Measurements from ENCODE around the gene NALCN. TPM values are rescaled to one million over a fixed set of nuclear protein-coding genes. Genes with fewer than 3 reads are reported as not detected.

NALCN gene
- polyA plus RNA-seq, 1 experiment = 2.2 TPM

- no peak for DNase-seq (ENCODE audit: low read depth, low spot score)
- CTCF ChIA-PET = interaction anchor here (1.7 kb wide), 1 partner anchor 12 kb away, joined by 16 read pairs; no protein-coding TSS in a partner anchor
- TF ChIP-seq CTCF (IDR thresholded peaks at IDR 0.05; ENCODE audit: low read depth, low read length) = peak; percentile 33; the same call in 1 of the 2 replicates
- H3K4me3 ChIP-seq (ENCODE audit: low read depth, low read length) = no peak overlapping the region
- POLR2A ChIA-PET = no interaction called here
- peaks cover 2% of the 10 kb centered on the region for H3K27me3 ChIP-seq (ENCODE audit: control insufficient read depth, insufficient read depth, low read length)
- no peaks in the 10 kb centered on the region for H3K9me3 ChIP-seq (ENCODE audit: control insufficient read depth, insufficient read depth, low read length)
- no peak overlapping the region for H3K27ac ChIP-seq (ENCODE audit: low read depth, low read length)
Measured at GRCh38 chr13:101115762-101116171, 300.5 kb downstream of the NALCN start.

- Histone ChIP-seq H3K27me3 (ENCODE audit: control insufficient read depth, insufficient read depth, low read length) (peaks cover 2% of the 10 kb centered on the region), H3K4me3 (ENCODE audit: low read depth, low read length) (no peak overlapping the region), H3K27ac (ENCODE audit: low read depth, low read length) (no peak overlapping the region), H3K9me3 (ENCODE audit: control insufficient read depth, insufficient read depth, low read length) (no peaks in the 10 kb centered on the region)
- TF ChIP-seq CTCF (IDR thresholded peaks at IDR 0.05; ENCODE audit: low read depth, low read length) = no peak
- no peak for DNase-seq (ENCODE audit: low read depth, low spot score)
- ChIA-PET POLR2A (no interaction called here), CTCF (interaction anchor here (0.6 to 1.5 kb wide), 4 partner anchors 13 to 597 kb away, joined by 3 to 5 read pairs (median 4); no protein-coding TSS in a partner anchor)
Measured at GRCh38 chr13:101111894-101112293, 304.4 kb downstream of the NALCN start.

- POLR2A ChIA-PET = no interaction called here
- no peaks in the 10 kb centered on the region for H3K27me3 ChIP-seq (ENCODE audit: control insufficient read depth, insufficient read depth, low read length)
- CTCF ChIA-PET = interaction anchor here (0.8 to 1.1 kb wide), 2 partner anchors 8 to 19 kb away, joined by 5 to 6 read pairs; no protein-coding TSS in a partner anchor
Measured at GRCh38 chr13:101109005-101109404, 307.3 kb downstream of the NALCN start.

GRCh38 chr13:101098873-101099272 lies 317.4 kb downstream of the NALCN start:
- Histone ChIP-seq H3K27ac (ENCODE audit: low read depth, low read length) (no peak overlapping the region), H3K27me3 (ENCODE audit: control insufficient read depth, insufficient read depth, low read length) (no peaks in the 10 kb centered on the region), H3K4me3 (ENCODE audit: low read depth, low read length) (no peak overlapping the region), H3K9me3 (ENCODE audit: control insufficient read depth, insufficient read depth, low read length) (no peaks in the 10 kb centered on the region)
- ChIA-PET CTCF (interaction anchor here (2.6 to 4.2 kb wide), 2 partner anchors 29 to 377 kb away, joined by 11 to 29 read pairs; no protein-coding TSS in a partner anchor), POLR2A (no interaction called here)
- DNase-seq (ENCODE audit: low read depth, low spot score) = no peak
- no peak for TF ChIP-seq CTCF (IDR thresholded peaks at IDR 0.05; ENCODE audit: low read depth, low read length)

More at GRCh38 chr13:101109005-101109404, 307.3 kb downstream of the NALCN start:
- H3K9me3 ChIP-seq (ENCODE audit: control insufficient read depth, insufficient read depth, low read length) = no peaks in the 10 kb centered on the region
- TF ChIP-seq CTCF (IDR thresholded peaks at IDR 0.05; ENCODE audit: low read depth, low read length) = no peak
- no peak overlapping the region for H3K27ac ChIP-seq (ENCODE audit: low read depth, low read length)
- H3K4me3 ChIP-seq (ENCODE audit: low read depth, low read length) = no peak overlapping the region
- no peak for DNase-seq (ENCODE audit: low read depth, low spot score)

GRCh38 chr13:101092985-101093384 lies 323.3 kb downstream of the NALCN start:
- H3K27me3 ChIP-seq (ENCODE audit: control insufficient read depth, insufficient read depth, low read length) = no peaks in the 10 kb centered on the region
- DNase-seq (ENCODE audit: low read depth, low spot score) = no peak
- ChIA-PET CTCF (interaction anchor here (0.6 to 1.8 kb wide), 3 partner anchors 9 to 370 kb away, joined by 4 to 7 read pairs (median 4); no protein-coding TSS in a partner anchor), POLR2A (no interaction called here)
- no peak overlapping the region for H3K4me3 ChIP-seq (ENCODE audit: low read depth, low read length)
- no peak for TF ChIP-seq CTCF (IDR thresholded peaks at IDR 0.05; ENCODE audit: low read depth, low read length)
- no peak overlapping the region for H3K27ac ChIP-seq (ENCODE audit: low read depth, low read length)
- no peaks in the 10 kb centered on the region for H3K9me3 ChIP-seq (ENCODE audit: control insufficient read depth, insufficient read depth, low read length)

Measured in AG04450 (cell line).